Renal cortex interstitium (tissue), 11 donors: ENCODE data around the gene CAPN11. TPM values are rescaled to one million over a fixed set of nuclear protein-coding genes. Genes with fewer than 3 reads are reported as not detected.
"Not testable (repeated sequence)": the region's sequence is repeated elsewhere in the genome, so short reads cannot be mapped to it uniquely, and the experiment has no call there.

Experiments
- DNase-seq, 11 donors: peaks; one replicate each; pipeline ENCODE4 v3.0.0-alpha.2; 2013; ENCODE audit warnings: low read depth in 9 of 11, low spot score in 4 of 11; ENCODE audit errors: extremely low read depth in 1 of 11
- polyA plus RNA-seq, 3 donors: library from polyadenylated mRNA; unstranded; fragments of 120-200 nt; gene quantifications; one replicate each; pipeline ENCODE4 v1.2.1, GENCODE V29; 2013; ENCODE audit not compliant: insufficient read length in 3 of 3

The CAPN11 gene
- polyA plus RNA-seq, 3 donors = 0.14 to 0.20 TPM; not detected in 1

GRCh38 chr6:44128020-44128917 is 30.4 kb upstream of the CAPN11 start:
- DNase-seq = no peak

GRCh38 chr6:44129841-44130322 is 28.7 kb upstream of the CAPN11 start:
- no peak for DNase-seq

GRCh38 chr6:44131892-44132291 is 26.7 kb upstream of the CAPN11 start:
- no peak for DNase-seq

- no peak for DNase-seq
Measured at GRCh38 chr6:44132476-44132875, 26.1 kb upstream of the CAPN11 start.

GRCh38 chr6:44133003-44133931 is 25.4 kb upstream of the CAPN11 start:
- peak in 2 of 11 donors; percentile 30 to 31 for DNase-seq

- no peak for DNase-seq
Measured at GRCh38 chr6:44133981-44134711, 24.5 kb upstream of the CAPN11 start.

- DNase-seq = peak in 1 of 11 donors; percentile 31
Measured at GRCh38 chr6:44135173-44135758, 23.4 kb upstream of the CAPN11 start.

- DNase-seq = no peak
Measured at GRCh38 chr6:44135875-44136274, 22.7 kb upstream of the CAPN11 start.

- DNase-seq = no peak
Measured at GRCh38 chr6:44138717-44139350, 19.8 kb upstream of the CAPN11 start.

- DNase-seq = no peak
Measured at GRCh38 chr6:44139351-44139743, 19.3 kb upstream of the CAPN11 start.

- no peak for DNase-seq
Measured at GRCh38 chr6:44142835-44143234, 15.8 kb upstream of the CAPN11 start.

GRCh38 chr6:44143731-44144130 is 14.9 kb upstream of the CAPN11 start:
- DNase-seq = no peak

GRCh38 chr6:44144536-44144935 is 14.1 kb upstream of the CAPN11 start:
- not testable (repeated sequence) for DNase-seq

GRCh38 chr6:44145839-44146238 is 12.8 kb upstream of the CAPN11 start:
- DNase-seq = no peak

- no peak for DNase-seq
Measured at GRCh38 chr6:44146685-44147084, 11.9 kb upstream of the CAPN11 start.

GRCh38 chr6:44147256-44147655 is 11.4 kb upstream of the CAPN11 start:
- DNase-seq = no peak

GRCh38 chr6:44148306-44148705 is 10.3 kb upstream of the CAPN11 start:
- DNase-seq = no peak

- DNase-seq = no peak
Measured at GRCh38 chr6:44149369-44150012, 9.1 kb upstream of the CAPN11 start.
